HEK293 (cell line): ENCODE data around the gene ANGEL1.

ENCODE experiments used
- SALL2 ChIP-seq: fragments of 450-650 bp; formaldehyde crosslinking; IDR thresholded peaks from 2 replicates; pipeline ENCODE4 v1.5.0; 2017; ENCODE audit warnings: missing biosample characterization, mild to moderate bottlenecking, missing genetic modification characterization, borderline replicate concordance
- ZNF274 ChIP-seq, 2 experiments: fragments of 200-500 bp in 1 of 2; fragments of 450-650 bp in 1 of 2; sonication (Bioruptor generic) in 1 of 2; formaldehyde crosslinking in 1 of 2; IDR thresholded peaks; 2 replicates each; pipeline versions ENCODE4 v1.5.1 to v1.6.1; 2014 to 2016; ENCODE audit warnings: borderline replicate concordance in 1 of 2, inconsistent platforms in 1 of 2, low read length in 1 of 2, missing biosample characterization in 1 of 2, missing genetic modification characterization in 1 of 2
- ZNF292 ChIP-seq: fragments of 450-650 bp; formaldehyde crosslinking; IDR thresholded peaks from 2 replicates; pipeline ENCODE4 v1.5.1; 2016; ENCODE audit warnings: low read depth, missing biosample characterization, missing genetic modification characterization, borderline replicate concordance
- ZNF324 ChIP-seq: fragments of 450-650 bp; formaldehyde crosslinking; IDR thresholded peaks from 2 replicates; pipeline ENCODE4 v1.5.1; 2016; ENCODE audit warnings: missing biosample characterization, missing genetic modification characterization
- ZNF473 ChIP-seq: fragments of 450-650 bp; formaldehyde crosslinking; IDR thresholded peaks from 2 replicates; pipeline ENCODE4 v1.5.1; 2017; ENCODE audit warnings: missing biosample characterization, missing genetic modification characterization
- ZNF629 ChIP-seq: fragments of 450-650 bp; formaldehyde crosslinking; IDR thresholded peaks from 2 replicates; pipeline ENCODE4 v1.5.1; 2017; ENCODE audit warnings: missing biosample characterization, missing genetic modification characterization
- ZNF791 ChIP-seq: fragments of 450-650 bp; formaldehyde crosslinking; IDR thresholded peaks from 2 replicates; pipeline ENCODE4 v1.5.1; 2016; ENCODE audit warnings: missing biosample characterization, missing genetic modification characterization
- TF ChIP-seq, protein P1 (sequence below): fragments of 450-650 bp; formaldehyde crosslinking; IDR thresholded peaks from 2 replicates; pipeline ENCODE4 v1.5.1; 2017; ENCODE audit warnings: missing biosample characterization, missing genetic modification characterization
- TF ChIP-seq, protein P2 (sequence below): fragments of 450-650 bp; formaldehyde crosslinking; IDR thresholded peaks from 2 replicates; pipeline ENCODE4 v1.5.1; 2016; ENCODE audit warnings: missing biosample characterization, missing genetic modification characterization

DNA sequence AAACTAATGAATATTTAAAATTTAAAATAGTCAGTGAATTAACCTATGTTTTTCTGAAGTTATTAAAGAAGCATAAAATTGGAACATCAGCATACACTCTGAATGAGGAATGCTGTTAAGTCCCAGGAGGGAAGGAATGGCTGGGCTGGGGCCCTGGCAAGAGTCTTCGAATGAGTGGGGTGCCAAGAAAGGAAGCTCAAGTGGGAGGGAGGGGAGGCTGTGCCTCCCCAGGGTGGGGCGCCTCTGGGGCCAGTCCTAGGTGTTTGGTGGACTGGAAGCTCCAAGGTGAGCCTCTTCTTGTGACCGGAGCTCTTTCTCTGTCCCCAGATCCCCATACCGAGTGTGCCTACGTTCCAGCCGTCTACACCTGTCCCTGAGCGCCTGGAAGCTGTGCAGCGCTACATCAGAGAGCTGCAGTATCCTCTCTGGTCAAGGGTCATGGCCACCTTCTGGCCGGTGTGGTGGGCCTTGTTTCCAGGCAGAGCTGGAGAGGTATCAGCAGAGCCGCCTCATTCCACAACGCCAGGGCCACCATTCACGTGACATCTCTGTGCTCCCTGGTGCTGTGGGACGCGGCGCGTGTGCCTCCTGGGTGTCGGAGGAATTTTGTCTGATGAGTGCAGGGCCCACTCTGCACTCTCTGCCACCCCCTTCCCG lies 42.9 kb downstream of the ANGEL1 start:
- no peak for TF ChIP-seq ZNF324 (tag by site-specific recombination)
- TF ChIP-seq, protein P1, sequence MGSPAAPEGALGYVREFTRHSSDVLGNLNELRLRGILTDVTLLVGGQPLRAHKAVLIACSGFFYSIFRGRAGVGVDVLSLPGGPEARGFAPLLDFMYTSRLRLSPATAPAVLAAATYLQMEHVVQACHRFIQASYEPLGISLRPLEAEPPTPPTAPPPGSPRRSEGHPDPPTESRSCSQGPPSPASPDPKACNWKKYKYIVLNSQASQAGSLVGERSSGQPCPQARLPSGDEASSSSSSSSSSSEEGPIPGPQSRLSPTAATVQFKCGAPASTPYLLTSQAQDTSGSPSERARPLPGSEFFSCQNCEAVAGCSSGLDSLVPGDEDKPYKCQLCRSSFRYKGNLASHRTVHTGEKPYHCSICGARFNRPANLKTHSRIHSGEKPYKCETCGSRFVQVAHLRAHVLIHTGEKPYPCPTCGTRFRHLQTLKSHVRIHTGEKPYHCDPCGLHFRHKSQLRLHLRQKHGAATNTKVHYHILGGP, result no peak
- TF ChIP-seq ZNF292 (tag by site-specific recombination), result no peak
- TF ChIP-seq ZNF791 (tag by site-specific recombination), result no peak
- TF ChIP-seq ZNF629 (tag by site-specific recombination), result no peak
- TF ChIP-seq, protein P2, sequence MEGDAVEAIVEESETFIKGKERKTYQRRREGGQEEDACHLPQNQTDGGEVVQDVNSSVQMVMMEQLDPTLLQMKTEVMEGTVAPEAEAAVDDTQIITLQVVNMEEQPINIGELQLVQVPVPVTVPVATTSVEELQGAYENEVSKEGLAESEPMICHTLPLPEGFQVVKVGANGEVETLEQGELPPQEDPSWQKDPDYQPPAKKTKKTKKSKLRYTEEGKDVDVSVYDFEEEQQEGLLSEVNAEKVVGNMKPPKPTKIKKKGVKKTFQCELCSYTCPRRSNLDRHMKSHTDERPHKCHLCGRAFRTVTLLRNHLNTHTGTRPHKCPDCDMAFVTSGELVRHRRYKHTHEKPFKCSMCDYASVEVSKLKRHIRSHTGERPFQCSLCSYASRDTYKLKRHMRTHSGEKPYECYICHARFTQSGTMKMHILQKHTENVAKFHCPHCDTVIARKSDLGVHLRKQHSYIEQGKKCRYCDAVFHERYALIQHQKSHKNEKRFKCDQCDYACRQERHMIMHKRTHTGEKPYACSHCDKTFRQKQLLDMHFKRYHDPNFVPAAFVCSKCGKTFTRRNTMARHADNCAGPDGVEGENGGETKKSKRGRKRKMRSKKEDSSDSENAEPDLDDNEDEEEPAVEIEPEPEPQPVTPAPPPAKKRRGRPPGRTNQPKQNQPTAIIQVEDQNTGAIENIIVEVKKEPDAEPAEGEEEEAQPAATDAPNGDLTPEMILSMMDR (tag by site-specific recombination), result no peak
- no peak for TF ChIP-seq ZNF473
- TF ChIP-seq ZNF274 (IDR thresholded peaks at IDR 0.05; ENCODE audit: low read length), result no peak
- no peak for TF ChIP-seq ZNF274 (tag by site-specific recombination; IDR thresholded peaks at IDR 0.05; ENCODE audit: borderline replicate concordance)
- no peak for TF ChIP-seq SALL2 (tag by site-specific recombination)
